ENCODE measurements around the gene PIK3R1.

The PIK3R1 gene

DNA sequence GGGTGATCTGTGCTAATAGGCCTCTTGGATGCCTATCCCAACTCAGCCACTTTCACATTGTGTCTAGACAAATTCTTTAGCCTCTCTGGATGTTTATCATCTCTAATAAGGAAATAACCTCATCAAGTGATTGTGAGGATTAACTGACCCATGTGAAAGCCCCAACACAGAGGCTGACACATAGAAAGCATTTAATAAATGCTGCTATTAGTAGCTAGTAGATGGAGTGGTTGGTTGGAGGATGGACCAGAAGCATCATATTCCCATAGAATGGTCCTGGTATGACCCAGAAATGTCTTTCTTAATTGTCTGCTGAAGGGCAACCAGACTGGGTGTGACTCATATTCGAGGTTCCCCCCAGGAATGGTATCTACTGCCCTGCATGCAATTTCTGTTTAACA is 124.4 kb downstream of the PIK3R1 start:
- Mint-ChIP-seq H3K4me1 (peaks cover 15% of the 10 kb centered on the region), H3K27me3 (no peaks in the 10 kb centered on the region), H3K36me3 (no peaks in the 10 kb centered on the region), H3K27ac (no peak overlapping the region), H3K9me3 (no peaks in the 10 kb centered on the region), H3K4me3 (no peak overlapping the region)

DNA sequence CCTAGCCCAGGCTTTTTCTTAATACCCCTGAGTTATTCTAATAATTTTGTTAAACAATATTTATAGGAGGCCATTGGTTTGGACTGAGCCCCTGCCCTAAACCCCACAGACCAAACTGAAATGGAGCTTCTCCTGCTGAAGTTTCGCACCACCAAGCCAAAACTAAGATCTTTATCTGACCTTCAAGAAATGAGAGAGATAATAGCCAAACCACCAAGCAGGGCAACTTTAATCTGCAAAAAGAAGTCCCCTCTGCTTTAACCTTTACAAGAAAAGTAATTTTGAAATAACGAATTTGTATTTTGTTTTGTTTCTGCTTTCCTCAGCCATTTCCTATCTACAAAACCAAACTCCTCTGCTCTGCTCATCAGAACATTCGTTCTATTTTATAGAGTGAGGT is 125.5 kb downstream of the PIK3R1 start:
- H3K27ac Mint-ChIP-seq, result no peak overlapping the region

DNA sequence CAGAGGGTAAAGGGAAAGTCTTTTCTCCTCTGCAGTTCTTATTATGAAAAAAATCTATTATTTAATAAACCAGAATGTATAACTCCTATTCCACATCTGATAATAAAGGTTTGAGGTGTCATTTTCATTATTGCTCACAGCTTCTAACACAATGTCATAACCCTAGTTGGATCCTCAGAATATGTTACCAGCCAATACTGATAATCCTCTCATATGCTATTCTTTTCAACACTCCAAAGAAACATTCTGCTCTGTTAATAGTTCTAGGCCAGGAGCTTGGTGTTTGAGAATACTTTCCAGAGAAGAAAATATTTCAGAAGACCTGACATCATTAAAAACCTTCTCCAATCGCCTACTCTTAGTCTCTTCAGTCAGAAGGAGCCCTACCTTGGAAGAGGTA is 127.1 kb downstream of the PIK3R1 start:
- Mint-ChIP-seq H3K9me3 (no peaks in the 10 kb centered on the region), H3K27me3 (no peaks in the 10 kb centered on the region), H3K4me1 (peaks cover 21% of the 10 kb centered on the region), H3K36me3 (no peaks in the 10 kb centered on the region), H3K27ac (no peak overlapping the region), H3K4me3 (no peak overlapping the region)

More for the DNA sequence above, 125.5 kb downstream of the PIK3R1 start:
- H3K27me3 Mint-ChIP-seq, result no peaks in the 10 kb centered on the region
- H3K9me3 Mint-ChIP-seq, result no peaks in the 10 kb centered on the region
- no peaks in the 10 kb centered on the region for H3K36me3 Mint-ChIP-seq
- H3K4me1 Mint-ChIP-seq, result peaks cover 21% of the 10 kb centered on the region
- H3K4me3 Mint-ChIP-seq, result no peak overlapping the region

DNA sequence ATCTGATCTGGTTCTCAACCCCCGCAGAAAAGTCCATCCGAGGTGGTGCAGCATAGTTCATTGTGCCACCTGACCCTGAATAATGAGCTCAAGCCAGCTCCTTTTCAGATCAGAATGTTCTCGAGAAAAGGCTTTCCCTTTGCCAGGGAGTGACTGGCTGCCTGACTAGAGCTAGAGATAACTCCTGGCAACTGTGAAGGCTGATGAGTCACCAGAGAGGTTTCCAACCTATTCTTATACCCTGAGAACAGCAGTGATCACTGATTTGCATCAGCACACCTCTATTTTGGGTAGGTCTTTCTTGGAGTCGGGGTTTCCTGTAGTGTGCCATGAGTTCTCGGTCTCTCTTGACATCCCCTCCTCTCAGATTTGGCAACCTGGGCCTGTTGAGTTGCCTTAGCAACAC is 127.9 kb downstream of the PIK3R1 start:
- no peaks in the 10 kb centered on the region for H3K36me3 Mint-ChIP-seq
- H3K4me1 Mint-ChIP-seq, result peaks cover 21% of the 10 kb centered on the region
- H3K4me3 Mint-ChIP-seq, result no peak overlapping the region
- H3K9me3 Mint-ChIP-seq, result no peaks in the 10 kb centered on the region
- H3K27ac Mint-ChIP-seq, result no peak overlapping the region
- H3K27me3 Mint-ChIP-seq, result no peaks in the 10 kb centered on the region

DNA sequence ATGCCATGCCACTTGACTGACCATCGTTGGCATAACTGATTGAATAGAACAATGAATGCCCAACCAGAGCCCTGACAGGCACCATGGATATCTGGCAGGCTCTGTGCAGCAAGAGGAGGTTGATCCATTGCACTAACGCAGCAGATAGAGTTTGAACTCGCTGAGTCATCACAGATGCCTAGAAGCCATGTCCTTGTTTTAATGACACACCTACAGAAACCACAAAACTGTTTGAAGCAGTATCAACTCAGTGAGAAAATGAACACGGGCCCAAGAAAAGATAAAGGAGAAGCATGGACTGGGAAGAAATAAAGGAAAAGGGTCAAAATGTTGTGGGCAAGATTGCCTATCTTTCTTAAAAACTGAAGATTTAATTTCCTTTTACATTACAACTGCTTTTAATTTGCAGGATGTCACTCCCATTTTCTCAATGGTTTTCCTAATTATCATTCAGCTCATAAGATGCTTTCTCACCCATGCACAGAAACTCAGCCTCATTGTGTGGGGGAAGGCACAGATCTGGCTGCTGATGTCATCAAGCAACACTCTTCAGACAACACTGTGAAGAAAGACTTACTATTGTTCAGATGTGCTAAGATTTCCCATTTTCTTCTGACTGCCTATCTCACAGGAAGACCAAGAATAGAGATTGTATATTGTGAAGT is 129.0 kb downstream of the PIK3R1 start:
- Mint-ChIP-seq H3K4me1 (peaks cover 21% of the 10 kb centered on the region), H3K27me3 (no peaks in the 10 kb centered on the region), H3K27ac (peak overlapping the region; percentile 48), H3K36me3 (no peaks in the 10 kb centered on the region), H3K4me3 (peak overlapping the region; percentile 27), H3K9me3 (no peaks in the 10 kb centered on the region)

DNA sequence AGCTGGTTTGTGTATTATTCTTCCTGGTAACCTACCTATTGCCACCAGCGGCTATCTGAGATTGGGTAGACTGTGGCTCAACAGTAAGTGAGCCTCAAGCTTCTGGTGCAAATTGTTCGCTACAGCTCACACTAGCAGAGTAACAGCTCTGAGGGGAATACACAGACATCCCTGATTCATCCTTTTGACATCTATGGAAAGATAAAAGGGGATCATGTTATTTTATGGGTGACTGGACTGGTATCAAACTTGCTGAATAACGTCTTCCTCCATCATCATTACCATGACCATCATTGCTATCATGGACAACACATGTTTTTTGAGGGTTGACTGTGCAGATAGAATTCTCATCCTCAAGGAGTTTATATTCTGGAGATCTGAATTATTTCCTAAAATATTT is 129.6 kb downstream of the PIK3R1 start:
- H3K27me3 Mint-ChIP-seq, result no peaks in the 10 kb centered on the region
- H3K4me3 Mint-ChIP-seq, result no peak overlapping the region
- H3K4me1 Mint-ChIP-seq, result peaks cover 21% of the 10 kb centered on the region
- no peaks in the 10 kb centered on the region for H3K9me3 Mint-ChIP-seq
- H3K27ac Mint-ChIP-seq, result no peak overlapping the region
- H3K36me3 Mint-ChIP-seq, result no peaks in the 10 kb centered on the region

DNA sequence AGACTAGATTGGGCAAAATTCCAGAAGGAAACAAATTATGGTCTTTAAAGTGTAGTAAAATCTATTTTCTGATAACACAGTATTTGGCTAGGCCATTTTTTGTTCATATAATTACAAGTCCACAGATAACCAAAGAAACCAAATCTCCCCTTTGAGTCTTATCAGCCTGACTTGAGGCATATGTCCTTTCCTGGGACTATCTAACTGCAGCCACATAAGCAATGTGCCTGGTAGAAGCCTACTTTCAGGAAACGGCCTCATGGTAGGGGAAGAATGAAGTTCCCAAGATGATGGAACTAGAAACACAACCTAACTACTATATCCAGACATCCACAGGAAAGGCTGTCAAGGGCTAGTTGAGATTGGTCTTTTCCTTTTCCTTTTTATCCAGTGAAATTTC is 130.0 kb downstream of the PIK3R1 start:
- H3K27me3 Mint-ChIP-seq, result no peaks in the 10 kb centered on the region
- H3K27ac Mint-ChIP-seq, result no peak overlapping the region
- no peak overlapping the region for H3K4me3 Mint-ChIP-seq
- no peaks in the 10 kb centered on the region for H3K36me3 Mint-ChIP-seq
- H3K9me3 Mint-ChIP-seq, result no peaks in the 10 kb centered on the region
- peaks cover 21% of the 10 kb centered on the region for H3K4me1 Mint-ChIP-seq

DNA sequence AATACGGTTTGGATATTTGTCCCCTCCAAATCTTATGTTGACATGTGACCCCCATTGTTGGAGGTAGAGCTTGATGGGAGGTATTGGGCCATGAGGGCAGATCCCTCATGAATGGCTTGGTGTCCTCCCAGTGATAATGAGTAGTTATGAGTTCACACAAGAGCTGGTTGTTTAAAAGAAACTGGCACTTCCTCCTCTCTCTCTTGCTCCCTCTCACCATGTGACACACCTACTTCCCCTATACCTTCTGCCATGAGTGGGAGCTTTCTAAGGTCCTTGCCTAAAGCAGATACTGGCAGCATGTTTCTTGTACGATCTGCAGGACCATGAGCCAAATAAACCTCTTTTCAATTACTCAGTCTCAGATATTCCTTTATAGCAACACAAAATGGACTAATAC is 132.0 kb downstream of the PIK3R1 start:
- no peaks in the 10 kb centered on the region for H3K27me3 Mint-ChIP-seq
- no peak overlapping the region for H3K27ac Mint-ChIP-seq
- no peaks in the 10 kb centered on the region for H3K9me3 Mint-ChIP-seq
- no peak overlapping the region for H3K4me3 Mint-ChIP-seq
- peaks cover 21% of the 10 kb centered on the region for H3K4me1 Mint-ChIP-seq
- no peaks in the 10 kb centered on the region for H3K36me3 Mint-ChIP-seq

DNA sequence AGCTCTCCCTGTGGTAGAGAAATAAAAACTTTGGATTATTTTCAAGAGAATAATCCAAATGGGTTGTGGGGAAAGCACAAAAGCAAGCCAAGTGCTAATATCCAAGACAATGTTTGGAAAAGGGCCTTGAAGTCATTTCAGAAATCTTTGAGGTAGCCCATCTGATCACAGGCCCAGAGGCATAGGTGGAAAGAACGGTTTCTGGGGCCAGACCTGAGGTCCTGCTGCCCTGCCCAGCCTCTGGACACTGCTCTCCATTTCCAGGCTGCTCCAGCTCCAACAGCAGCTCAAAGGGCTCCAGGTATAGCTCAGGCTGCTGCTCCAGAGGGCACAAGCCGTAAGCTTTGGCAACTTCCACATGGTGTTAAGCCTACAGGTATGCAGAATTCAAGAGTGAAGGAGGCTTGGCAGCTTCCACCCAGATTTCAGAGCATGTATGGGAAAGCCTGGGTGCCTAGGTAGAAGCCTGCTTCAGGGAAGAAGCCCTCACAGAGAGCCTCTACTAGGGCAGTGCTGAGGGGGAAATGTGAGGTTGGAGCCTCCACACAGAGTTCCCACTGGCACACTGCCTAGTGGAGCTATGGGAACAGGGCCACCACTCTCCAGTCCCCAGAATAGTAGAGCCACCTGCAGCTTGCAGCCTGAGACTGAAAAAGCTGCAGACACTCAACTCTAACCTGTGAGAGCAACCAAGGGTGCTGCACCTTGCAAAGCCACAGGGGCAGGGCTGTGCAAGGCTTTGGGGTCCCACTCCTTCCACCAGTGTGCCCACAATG is 133.1 kb downstream of the PIK3R1 start:
- no peak overlapping the region for H3K4me3 Mint-ChIP-seq
- no peak overlapping the region for H3K27ac Mint-ChIP-seq
- no peaks in the 10 kb centered on the region for H3K9me3 Mint-ChIP-seq

DNA sequence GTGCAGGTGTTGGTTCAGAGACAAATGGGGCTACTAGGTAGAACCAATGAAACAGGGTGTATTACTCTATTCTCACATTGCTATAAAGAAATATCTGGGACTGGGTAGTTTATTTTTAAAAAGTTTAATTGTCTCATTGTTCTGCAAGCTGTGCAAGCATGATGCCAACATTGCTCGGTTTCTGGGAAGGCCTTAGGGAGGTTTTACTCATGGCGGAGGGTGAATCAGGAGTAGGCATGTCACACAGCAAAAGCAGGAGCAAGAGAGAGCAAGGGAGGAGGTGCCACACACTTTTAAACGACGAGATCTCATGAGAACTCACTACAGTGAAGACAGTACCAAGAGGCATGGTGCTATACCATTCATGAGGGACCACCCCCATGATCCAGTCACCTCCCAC is 134.6 kb downstream of the PIK3R1 start:
- H3K9me3 Mint-ChIP-seq, result no peaks in the 10 kb centered on the region

More for the DNA sequence above, 133.1 kb downstream of the PIK3R1 start:
- Mint-ChIP-seq H3K4me1 (peaks cover 17% of the 10 kb centered on the region), H3K27me3 (no peaks in the 10 kb centered on the region), H3K36me3 (no peaks in the 10 kb centered on the region)

More for the DNA sequence above, 134.6 kb downstream of the PIK3R1 start:
- Mint-ChIP-seq H3K36me3 (no peaks in the 10 kb centered on the region), H3K27ac (no peak overlapping the region), H3K27me3 (no peaks in the 10 kb centered on the region), H3K4me1 (peaks cover 3% of the 10 kb centered on the region), H3K4me3 (no peak overlapping the region)
